ENCODE results near the gene CNP.

The CNP gene

GRCh38 chr17:41942626-41943373, 23.8 kb upstream of the CNP start:
- H3K4me3 ChIP-seq (ENCODE audit: insufficient read depth, low read depth, low read length) = no peak overlapping the region
- WGBS, 2 experiments = 93 to 94% methylated on average over 8 of the region's 8 CpGs
- no peaks in the 10 kb centered on the region for H3K9me3 ChIP-seq (ENCODE audit: control insufficient read depth, low read length)
- no peak overlapping the region for H3K27ac ChIP-seq (ENCODE audit: insufficient read depth, low read depth, low read length, poor library complexity, severe bottlenecking)
- H3K27me3 ChIP-seq (ENCODE audit: control insufficient read depth, insufficient read depth, low read length, poor library complexity, severe bottlenecking) = no peaks in the 10 kb centered on the region
- H3K36me3 ChIP-seq (ENCODE audit: control insufficient read depth, insufficient read depth, low read length) = no peaks in the 10 kb centered on the region
- H3K4me1 ChIP-seq (ENCODE audit: control insufficient read depth, insufficient read depth, low read length) = no peaks in the 10 kb centered on the region

DNA sequence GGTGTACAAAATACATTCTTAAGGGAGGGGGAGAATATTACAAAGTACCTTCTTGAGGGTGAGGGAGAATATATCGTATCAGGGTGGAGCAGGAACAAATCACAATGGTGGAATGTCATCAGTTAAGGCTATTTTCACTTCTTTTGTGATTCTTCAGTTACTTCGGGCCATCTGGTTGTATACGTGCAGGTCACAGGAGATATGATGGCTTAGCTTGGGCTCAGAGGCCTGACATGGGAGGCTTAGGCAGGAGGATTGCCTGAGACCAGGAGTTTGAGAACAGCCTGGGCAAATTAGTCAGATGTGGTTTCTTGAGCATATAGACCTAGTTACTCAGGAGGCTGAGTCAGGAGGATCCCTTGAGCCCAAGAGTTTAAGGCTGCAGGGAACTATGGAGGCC, 23.1 kb upstream of the CNP start:
- Histone ChIP-seq H3K36me3 (ENCODE audit: control insufficient read depth, insufficient read depth, low read length) (no peaks in the 10 kb centered on the region), H3K9me3 (ENCODE audit: control insufficient read depth, low read length) (no peaks in the 10 kb centered on the region), H3K27me3 (ENCODE audit: control insufficient read depth, insufficient read depth, low read length, poor library complexity, severe bottlenecking) (no peaks in the 10 kb centered on the region), H3K4me1 (ENCODE audit: control insufficient read depth, insufficient read depth, low read length) (no peaks in the 10 kb centered on the region), H3K27ac (ENCODE audit: insufficient read depth, low read depth, low read length, poor library complexity, severe bottlenecking) (no peak overlapping the region), H3K4me3 (ENCODE audit: insufficient read depth, low read depth, low read length) (no peak overlapping the region)
- 93% methylated on average over 3 of the region's 3 CpGs for WGBS, 2 experiments

DNA sequence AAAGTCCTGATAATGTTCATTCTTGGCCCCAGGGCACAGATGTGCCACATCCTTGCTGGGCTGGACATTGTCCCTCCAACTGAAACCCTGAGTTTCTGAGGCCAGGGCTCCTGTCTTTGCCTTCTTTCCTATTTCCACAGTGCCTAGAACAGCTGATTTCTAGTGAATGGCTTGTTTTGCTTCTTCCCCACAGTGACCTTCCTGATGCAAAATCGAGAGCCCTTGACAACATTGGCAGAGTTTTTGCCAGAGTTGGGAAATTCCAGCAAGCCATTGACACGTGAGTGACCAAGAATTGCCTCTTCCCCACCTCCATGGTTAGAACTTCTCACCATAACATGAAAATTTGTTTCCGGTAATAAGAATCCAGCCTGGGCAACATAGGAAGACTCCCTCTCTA, 21.7 kb upstream of the CNP start:
- Histone ChIP-seq H3K36me3 (ENCODE audit: control insufficient read depth, insufficient read depth, low read length) (peaks cover 4% of the 10 kb centered on the region), H3K27ac (ENCODE audit: insufficient read depth, low read depth, low read length, poor library complexity, severe bottlenecking) (no peak overlapping the region), H3K9me3 (ENCODE audit: control insufficient read depth, low read length) (no peaks in the 10 kb centered on the region), H3K4me3 (ENCODE audit: insufficient read depth, low read depth, low read length) (no peak overlapping the region), H3K4me1 (ENCODE audit: control insufficient read depth, insufficient read depth, low read length) (no peaks in the 10 kb centered on the region), H3K27me3 (ENCODE audit: control insufficient read depth, insufficient read depth, low read length, poor library complexity, severe bottlenecking) (no peaks in the 10 kb centered on the region)
- 89 to 92% methylated on average over 3 of the region's 3 CpGs for WGBS, 2 experiments

DNA sequence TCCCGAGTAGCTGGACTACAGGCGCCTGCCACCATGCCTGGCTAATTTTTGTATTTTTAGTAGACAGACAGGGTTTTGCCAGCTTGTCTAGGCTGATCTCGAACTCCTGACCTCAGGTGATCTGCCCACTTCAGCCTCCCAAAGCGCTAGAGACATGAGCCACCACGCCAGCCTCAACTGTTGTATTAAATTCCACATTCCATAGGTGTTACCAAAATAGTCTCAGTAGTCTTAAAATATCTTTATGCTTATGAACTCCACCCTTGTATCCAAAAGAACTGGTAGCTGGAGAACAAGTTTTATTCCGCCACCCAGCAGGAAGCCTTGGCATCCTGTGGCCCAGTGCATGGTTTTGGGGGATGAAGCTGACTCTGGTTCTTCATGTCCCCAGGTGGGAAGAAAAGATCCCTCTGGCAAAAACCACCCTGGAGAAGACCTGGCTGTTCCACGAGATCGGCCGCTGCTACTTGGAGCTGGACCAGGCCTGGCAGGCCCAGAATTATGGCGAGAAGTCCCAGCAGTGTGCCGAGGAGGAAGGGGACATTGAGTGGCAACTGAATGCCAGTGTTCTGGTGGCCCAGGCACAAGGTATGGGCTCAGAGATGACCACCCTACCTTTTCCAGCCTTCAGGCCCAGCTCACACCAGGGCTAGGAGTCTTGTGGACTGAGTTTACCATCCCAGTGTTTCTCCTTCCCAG, 17.7 kb upstream of the CNP start:
- Histone ChIP-seq H3K36me3 (ENCODE audit: control insufficient read depth, insufficient read depth, low read length) (peaks cover 4% of the 10 kb centered on the region), H3K9me3 (ENCODE audit: control insufficient read depth, low read length) (no peaks in the 10 kb centered on the region), H3K27ac (ENCODE audit: insufficient read depth, low read depth, low read length, poor library complexity, severe bottlenecking) (no peak overlapping the region), H3K4me1 (ENCODE audit: control insufficient read depth, insufficient read depth, low read length) (no peaks in the 10 kb centered on the region), H3K27me3 (ENCODE audit: control insufficient read depth, insufficient read depth, low read length, poor library complexity, severe bottlenecking) (no peaks in the 10 kb centered on the region), H3K4me3 (ENCODE audit: insufficient read depth, low read depth, low read length) (no peak overlapping the region)
- WGBS, 2 experiments = 84 to 86% methylated on average over 11 of the region's 11 CpGs

- no peaks in the 10 kb centered on the region for H3K9me3 ChIP-seq (ENCODE audit: control insufficient read depth, low read length)
- no peak overlapping the region for H3K27ac ChIP-seq (ENCODE audit: insufficient read depth, low read depth, low read length, poor library complexity, severe bottlenecking)
- no peaks in the 10 kb centered on the region for H3K27me3 ChIP-seq (ENCODE audit: control insufficient read depth, insufficient read depth, low read length, poor library complexity, severe bottlenecking)
- 89 to 96% methylated on average over 6 of the region's 6 CpGs for WGBS, 2 experiments
- no peak overlapping the region for H3K4me3 ChIP-seq (ENCODE audit: insufficient read depth, low read depth, low read length)
- no peaks in the 10 kb centered on the region for H3K36me3 ChIP-seq (ENCODE audit: control insufficient read depth, insufficient read depth, low read length)
- peaks cover 14% of the 10 kb centered on the region for H3K4me1 ChIP-seq (ENCODE audit: control insufficient read depth, insufficient read depth, low read length)
Observed at GRCh38 chr17:41956522-41956921, 10.1 kb upstream of the CNP start.

DNA sequence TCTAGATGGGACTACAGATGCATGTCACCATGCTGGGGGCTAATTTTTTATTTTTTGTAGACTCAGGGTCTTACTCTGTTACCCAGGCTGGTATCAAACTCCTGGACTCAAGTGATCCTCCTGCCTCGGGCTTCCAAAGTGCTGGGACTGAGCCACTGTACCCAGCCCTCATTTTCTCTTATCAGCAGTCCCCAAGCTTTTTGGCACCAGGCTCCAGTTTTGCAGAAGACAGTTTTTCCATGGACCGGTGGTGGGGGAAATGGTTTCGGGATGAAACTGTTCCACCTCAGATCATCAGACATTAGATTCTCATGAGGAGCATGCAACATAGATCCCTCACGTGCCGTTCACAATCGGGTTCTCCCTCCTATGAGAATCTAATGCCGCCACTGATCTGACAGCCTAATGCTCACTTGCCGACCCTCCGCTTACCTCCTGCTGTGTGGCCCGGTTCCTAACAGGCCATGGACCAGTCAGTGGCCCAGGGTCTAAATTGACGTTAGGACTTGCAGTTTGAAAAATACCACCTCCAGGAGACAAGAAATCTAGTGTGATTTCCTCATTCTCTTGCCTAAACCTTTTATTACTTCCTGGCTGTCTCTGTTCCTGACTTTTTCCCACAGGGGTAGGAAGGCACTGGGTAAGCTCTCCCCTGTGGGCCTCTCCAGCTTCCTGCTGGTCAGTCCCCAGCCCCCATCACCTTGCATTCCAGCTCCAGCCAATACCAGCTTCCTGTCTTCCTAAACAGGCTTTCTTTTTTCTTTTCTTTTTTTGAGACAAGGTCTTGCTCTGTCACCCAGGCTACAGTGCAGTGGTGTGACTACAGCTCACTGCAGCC, 9.3 kb upstream of the CNP start:
- H3K27me3 ChIP-seq (ENCODE audit: control insufficient read depth, insufficient read depth, low read length, poor library complexity, severe bottlenecking) = no peaks in the 10 kb centered on the region
- H3K27ac ChIP-seq (ENCODE audit: insufficient read depth, low read depth, low read length, poor library complexity, severe bottlenecking) = no peak overlapping the region
- peaks cover 14% of the 10 kb centered on the region for H3K4me1 ChIP-seq (ENCODE audit: control insufficient read depth, insufficient read depth, low read length)
- WGBS, 2 experiments = 62 to 67% methylated on average over 11 of the region's 11 CpGs
- no peak overlapping the region for H3K4me3 ChIP-seq (ENCODE audit: insufficient read depth, low read depth, low read length)
- no peaks in the 10 kb centered on the region for H3K36me3 ChIP-seq (ENCODE audit: control insufficient read depth, insufficient read depth, low read length)
- no peaks in the 10 kb centered on the region for H3K9me3 ChIP-seq (ENCODE audit: control insufficient read depth, low read length)

- Histone ChIP-seq H3K9me3 (ENCODE audit: control insufficient read depth, low read length) (no peaks in the 10 kb centered on the region), H3K4me3 (ENCODE audit: insufficient read depth, low read depth, low read length) (no peak overlapping the region), H3K36me3 (ENCODE audit: control insufficient read depth, insufficient read depth, low read length) (no peaks in the 10 kb centered on the region), H3K27ac (ENCODE audit: insufficient read depth, low read depth, low read length, poor library complexity, severe bottlenecking) (no peak overlapping the region), H3K27me3 (ENCODE audit: control insufficient read depth, insufficient read depth, low read length, poor library complexity, severe bottlenecking) (no peaks in the 10 kb centered on the region), H3K4me1 (ENCODE audit: control insufficient read depth, insufficient read depth, low read length) (peaks cover 14% of the 10 kb centered on the region)
- 87 to 94% methylated on average over 6 of the region's 6 CpGs for WGBS, 2 experiments
Observed at GRCh38 chr17:41957869-41958439, 8.6 kb upstream of the CNP start.

- H3K4me3 ChIP-seq (ENCODE audit: insufficient read depth, low read depth, low read length) = no peak overlapping the region
- no peaks in the 10 kb centered on the region for H3K36me3 ChIP-seq (ENCODE audit: control insufficient read depth, insufficient read depth, low read length)
- WGBS, 2 experiments = 55 to 57% methylated on average over 2 of the region's 2 CpGs
- no peaks in the 10 kb centered on the region for H3K27me3 ChIP-seq (ENCODE audit: control insufficient read depth, insufficient read depth, low read length, poor library complexity, severe bottlenecking)
- H3K9me3 ChIP-seq (ENCODE audit: control insufficient read depth, low read length) = no peaks in the 10 kb centered on the region
- peaks cover 14% of the 10 kb centered on the region for H3K4me1 ChIP-seq (ENCODE audit: control insufficient read depth, insufficient read depth, low read length)
- no peak overlapping the region for H3K27ac ChIP-seq (ENCODE audit: insufficient read depth, low read depth, low read length, poor library complexity, severe bottlenecking)
Observed at GRCh38 chr17:41959030-41959335, 7.6 kb upstream of the CNP start.

- 51 to 60% methylated on average over 17 of the region's 17 CpGs for WGBS, 2 experiments
- no peak overlapping the region for H3K27ac ChIP-seq (ENCODE audit: insufficient read depth, low read depth, low read length, poor library complexity, severe bottlenecking)
Observed at GRCh38 chr17:41959336-41960095, 7.1 kb upstream of the CNP start.

More at GRCh38 chr17:41959336-41960095, 7.1 kb upstream of the CNP start:
- no peak overlapping the region for H3K4me3 ChIP-seq (ENCODE audit: insufficient read depth, low read depth, low read length)
- H3K9me3 ChIP-seq (ENCODE audit: control insufficient read depth, low read length) = no peaks in the 10 kb centered on the region
- H3K4me1 ChIP-seq (ENCODE audit: control insufficient read depth, insufficient read depth, low read length) = peaks cover 14% of the 10 kb centered on the region
- no peaks in the 10 kb centered on the region for H3K27me3 ChIP-seq (ENCODE audit: control insufficient read depth, insufficient read depth, low read length, poor library complexity, severe bottlenecking)
- no peaks in the 10 kb centered on the region for H3K36me3 ChIP-seq (ENCODE audit: control insufficient read depth, insufficient read depth, low read length)
